Stimulated activated CD8-positive, alpha-beta memory T cell treated with anti-CD3 and anti-CD28 coated beads, Interleukin-7, amount 100 ng/mL, for 1 hour (primary cell): ENCODE measurements around the gene CPT1C.

Experiments used
- DNase-seq, 2 donors: peaks; one replicate each; pipeline ENCODE4 v3.0.0-alpha.2; 2020; ENCODE audit warnings: low read depth in 2 of 2

The CPT1C gene

GRCh38 chr19:49690656-49691242 lies at the start of gene CPT1C:
Gene CPT1C (plus strand): TSS chr19:49691116. CDS start chr19:49692253, 1,137 bp downstream.
- DNase-seq = no peak

DNA sequence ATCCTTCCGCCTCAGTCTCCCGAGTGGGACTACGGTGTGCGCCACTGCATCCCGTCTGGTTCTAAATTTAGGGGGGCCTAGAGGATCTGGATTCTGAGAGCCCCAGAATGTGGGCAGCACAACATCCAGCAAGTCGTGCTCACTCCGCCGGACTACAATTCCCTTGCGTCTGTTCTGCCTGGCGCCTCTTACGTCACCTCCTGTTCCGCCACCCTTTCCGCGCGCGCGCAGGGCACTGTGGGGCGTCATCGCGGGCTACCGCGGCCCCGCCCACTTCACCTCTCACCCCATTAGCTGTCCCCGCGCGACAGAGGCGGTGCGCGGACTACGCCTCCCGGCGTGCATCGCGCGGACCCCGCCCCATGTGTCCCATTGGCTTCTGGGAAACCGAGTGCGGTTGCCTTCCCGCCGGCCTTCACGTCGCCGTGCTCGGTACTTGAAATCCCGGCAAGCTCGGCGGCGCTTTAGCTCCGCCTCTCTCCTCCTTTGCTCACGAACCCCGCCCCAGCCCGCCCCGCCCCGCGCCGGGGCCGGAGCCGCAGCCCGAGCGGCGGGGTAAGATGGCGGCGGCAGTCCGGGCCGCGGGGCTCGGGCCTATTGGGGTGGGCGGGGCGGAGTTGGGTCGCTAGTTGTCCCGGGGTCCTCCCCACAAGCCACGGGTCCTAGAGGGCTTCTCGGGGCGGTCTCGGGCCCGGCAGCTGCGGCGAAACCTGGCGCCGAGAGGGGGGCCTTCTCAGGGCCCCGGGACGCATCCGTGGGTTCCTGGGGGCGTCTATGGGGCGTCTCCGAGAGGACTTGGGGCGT lies 49.0 kb upstream of the CPT1C start, which contains the start of gene SCAF1:
TSS of gene SCAF1 (plus strand) at position 522 of the 804 bp plus-strand sequence. CDS start 2,818 bp downstream, outside the sequence.
- peak; percentile 97 to 98 for DNase-seq

GRCh38 chr19:49642492-49643035 lies 48.4 kb upstream of the CPT1C start:
- no peak for DNase-seq

DNA sequence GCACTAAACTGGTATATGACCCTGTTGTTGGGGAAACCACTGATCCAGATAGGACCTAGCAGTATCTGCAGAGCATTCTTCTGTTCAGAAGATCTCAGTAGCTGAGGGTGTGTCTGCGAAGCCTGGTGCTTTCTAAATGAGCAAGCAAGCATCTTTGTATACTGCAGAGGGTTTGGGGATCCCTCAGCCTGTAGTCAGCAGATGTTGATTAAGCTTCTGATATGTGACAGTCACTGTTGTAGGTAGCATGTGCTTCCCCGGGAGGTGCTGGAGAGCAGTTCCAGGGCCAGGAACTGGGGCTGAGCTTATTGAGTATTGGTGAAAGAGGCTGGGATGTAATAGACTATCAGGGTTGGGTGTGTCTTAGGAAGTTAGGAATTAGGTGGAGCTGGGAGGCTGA lies 47.5 kb upstream of the CPT1C start:
- DNase-seq = no peak

- DNase-seq = no peak
Measured at GRCh38 chr19:49645592-49645991, 45.3 kb upstream of the CPT1C start.

DNA sequence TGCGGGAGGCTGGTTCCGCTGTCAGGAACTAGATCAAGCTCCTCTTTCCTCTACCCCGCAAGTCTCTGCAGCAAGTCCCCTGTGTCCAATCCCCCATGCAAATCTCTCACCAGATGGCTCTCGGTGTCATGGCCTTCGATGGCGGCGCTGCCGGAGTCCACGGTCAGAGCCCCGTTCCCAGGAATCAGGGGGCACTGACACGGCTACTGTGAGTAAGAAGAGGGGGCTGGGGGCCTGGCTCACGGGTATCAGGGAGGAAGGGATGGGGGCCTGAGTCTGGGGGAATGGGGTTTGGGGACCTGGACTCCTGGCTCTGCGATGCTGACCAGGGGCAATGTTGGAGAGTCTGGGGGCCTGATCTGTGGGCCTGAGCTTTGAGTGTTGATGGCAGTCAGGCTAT lies 44.9 kb upstream of the CPT1C start:
- no peak for DNase-seq

GRCh38 chr19:49646586-49646985 lies 44.3 kb upstream of the CPT1C start:
- DNase-seq = no peak

GRCh38 chr19:49651029-49651819 lies 39.7 kb upstream of the CPT1C start:
- no peak for DNase-seq

DNA sequence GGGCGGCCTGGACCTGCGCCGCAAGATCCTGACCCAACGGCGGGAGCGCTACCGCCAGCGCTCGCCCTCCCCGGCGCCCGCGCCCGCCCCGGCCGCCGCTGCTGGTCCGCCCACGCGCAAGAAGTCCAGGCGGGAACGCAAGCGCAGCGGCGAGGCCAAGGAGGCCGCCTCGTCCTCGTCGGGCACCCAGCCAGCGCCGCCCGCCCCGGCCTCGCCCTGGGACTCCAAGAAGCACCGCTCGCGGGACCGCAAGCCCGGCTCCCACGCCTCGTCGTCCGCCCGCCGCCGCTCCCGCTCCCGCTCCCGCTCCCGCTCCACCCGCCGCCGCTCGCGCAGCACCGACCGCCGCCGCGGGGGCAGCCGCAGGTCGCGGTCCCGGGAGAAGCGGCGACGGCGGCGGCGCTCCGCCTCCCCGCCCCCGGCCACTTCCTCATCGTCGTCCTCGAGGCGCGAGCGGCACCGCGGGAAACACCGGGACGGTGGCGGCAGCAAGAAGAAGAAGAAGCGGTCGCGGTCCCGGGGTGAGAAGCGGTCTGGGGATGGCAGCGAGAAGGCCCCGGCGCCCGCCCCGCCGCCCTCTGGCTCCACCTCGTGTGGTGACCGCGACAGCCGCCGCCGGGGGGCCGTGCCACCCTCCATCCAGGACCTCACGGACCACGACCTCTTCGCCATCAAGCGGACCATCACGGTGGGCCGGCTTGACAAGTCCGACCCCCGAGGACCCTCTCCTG lies 38.9 kb upstream of the CPT1C start:
- no peak for DNase-seq

- no peak for DNase-seq
Measured at GRCh38 chr19:49652551-49653465, 38.1 kb upstream of the CPT1C start.

- no peak for DNase-seq
Measured at GRCh38 chr19:49653466-49653806, 37.5 kb upstream of the CPT1C start.

DNA sequence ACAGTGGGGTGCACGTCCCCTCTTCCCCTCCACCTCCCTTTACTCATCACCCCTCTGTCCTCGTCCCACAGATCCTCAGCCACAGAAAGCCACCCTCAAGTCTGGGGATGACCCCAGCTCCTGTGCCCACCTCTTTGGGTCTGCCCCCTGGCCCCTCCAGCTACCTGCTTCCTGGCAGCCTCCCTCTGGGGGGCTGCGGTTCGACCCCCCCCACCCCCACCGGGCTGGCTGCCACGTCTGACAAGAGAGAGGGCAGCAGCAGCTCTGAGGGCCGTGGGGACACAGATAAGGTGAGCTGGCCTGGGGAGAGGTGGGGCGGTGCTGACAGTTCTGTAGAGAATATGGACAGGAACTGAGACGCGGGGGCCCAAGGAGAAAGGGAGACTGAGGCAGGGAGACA lies 36.3 kb upstream of the CPT1C start:
- no peak for DNase-seq

- no peak for DNase-seq
Measured at GRCh38 chr19:49655570-49656455, 35.1 kb upstream of the CPT1C start.

DNA sequence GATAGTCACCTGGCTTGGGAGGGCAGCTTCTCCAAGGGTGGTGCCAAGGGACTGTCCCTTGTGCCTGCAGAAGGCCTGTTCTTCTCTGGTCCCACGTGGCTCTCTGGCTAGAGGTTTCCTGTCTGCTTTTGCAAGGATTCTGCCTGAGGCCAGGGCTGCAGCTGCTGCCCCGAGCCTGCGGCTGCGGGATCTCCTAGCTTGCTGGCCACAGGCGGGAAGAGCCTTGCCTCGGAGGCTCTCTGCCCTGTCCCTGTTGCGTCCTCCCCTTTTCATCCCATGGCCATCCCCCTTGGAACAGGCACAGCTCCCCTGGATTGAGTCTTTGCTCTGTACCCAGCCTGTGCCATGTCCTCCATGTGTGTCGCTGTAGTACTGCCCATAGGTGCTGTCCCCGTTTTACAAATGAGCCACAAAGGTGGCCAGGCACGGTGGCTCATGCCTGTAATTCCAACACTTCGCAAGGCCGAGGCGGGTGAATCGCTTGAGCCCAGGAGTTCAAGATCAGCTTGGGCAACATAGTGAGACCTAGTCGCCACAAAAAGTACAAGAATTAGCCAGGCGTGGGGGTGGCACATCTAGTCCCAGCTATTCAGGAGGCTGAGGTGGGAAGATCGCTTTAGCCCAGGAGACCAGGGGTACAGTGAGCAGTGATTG lies 34.3 kb upstream of the CPT1C start:
- DNase-seq = no peak

DNA sequence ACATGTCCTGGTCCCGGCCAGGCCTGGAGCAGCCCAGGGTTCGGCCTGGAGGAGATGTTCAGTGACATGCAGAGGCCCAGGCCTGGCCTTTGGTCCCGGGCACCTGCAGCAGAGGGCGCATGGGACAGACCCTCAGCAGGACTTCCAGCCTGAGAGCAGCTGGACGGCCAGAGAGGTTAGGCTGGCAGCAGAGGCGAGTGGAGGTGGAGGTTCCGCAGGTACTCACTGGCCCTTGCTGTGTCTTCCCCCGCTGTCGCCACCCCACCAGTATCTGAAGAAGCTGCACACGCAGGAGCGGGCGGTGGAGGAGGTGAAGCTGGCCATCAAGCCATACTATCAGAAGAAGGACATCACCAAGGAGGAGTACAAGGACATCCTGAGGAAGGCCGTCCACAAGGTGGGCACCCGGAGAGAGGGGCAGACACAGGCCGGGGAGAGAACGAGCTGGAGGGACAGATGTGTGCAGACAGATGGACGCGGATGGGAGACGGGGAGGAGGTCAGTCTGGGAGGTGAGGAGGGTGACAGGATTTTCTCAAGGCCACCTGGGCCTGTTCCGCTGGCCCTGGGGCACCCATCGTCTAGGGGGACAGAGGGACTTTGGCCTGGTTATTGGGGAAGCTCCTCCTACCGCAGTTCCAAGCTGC lies 33.3 kb upstream of the CPT1C start:
- no peak for DNase-seq

GRCh38 chr19:49658139-49658517 lies 32.8 kb upstream of the CPT1C start:
- no peak for DNase-seq

DNA sequence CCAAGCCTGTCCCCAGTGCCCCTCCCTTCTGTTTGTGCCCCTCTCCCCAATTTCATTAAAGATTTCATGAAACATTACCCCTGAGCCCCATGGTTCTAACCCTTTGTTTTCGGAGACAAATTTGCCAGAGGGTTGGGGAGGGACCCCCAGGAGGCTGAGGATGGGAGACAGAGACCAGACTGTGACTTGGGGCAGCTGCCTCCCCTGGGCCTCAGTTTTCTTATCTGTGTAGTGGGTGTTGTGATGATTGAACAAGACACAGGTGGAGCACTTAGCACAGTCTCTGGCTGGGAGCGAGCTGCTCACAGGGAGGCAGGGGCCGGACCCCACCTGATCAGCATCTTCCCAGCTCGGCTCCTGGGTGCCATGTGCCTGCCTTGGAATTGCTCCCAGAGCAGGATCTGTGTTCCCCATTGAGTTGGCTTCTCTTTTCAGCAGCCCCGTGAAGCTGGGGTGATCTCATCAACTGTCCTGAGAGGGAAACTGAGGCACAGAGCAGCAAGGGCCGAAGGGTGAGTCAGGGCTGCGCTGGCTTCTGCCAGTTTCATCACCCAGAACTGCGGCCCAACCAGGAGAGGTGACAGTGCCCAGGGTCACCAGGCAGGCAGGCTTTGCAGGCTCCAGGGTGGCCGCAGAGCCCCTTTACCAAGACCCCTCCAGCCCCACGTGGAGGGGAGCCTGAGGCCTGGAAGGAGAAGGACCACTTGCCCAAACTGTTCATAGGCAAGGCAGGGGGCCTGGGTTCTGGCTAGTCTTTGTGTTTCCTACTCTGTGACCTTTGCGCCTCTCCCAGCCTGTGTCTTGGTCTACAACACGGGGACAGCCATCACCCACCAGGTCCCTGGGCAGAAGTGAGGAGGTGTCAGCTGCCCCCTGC lies 32.1 kb upstream of the CPT1C start:
- no peak for DNase-seq
